ENCODE data around the gene KDSR. TPM values are rescaled to one million over a fixed set of nuclear protein-coding genes. Genes with fewer than 3 reads are reported as not detected.
A peak's percentile ranks its signal among the peaks of the same experiment; 100 is the strongest.

Gene KDSR
- total RNA-seq, 1 donor from 2014 or later: 208 TPM

GRCh38 chr18:63405986-63406385, 39.0 kb upstream of the KDSR start:
- Histone ChIP-seq H3K36me3 (peaks cover 36 to 79% of the 10 kb centered on the region in 2 donors), H3K4me1 (no peaks in the 10 kb centered on the region), H3K4me3 (no peak overlapping the region), H3K9me3 (no peaks in the 10 kb centered on the region), H3K27ac (no peak overlapping the region), H3K27me3 (no peaks in the 10 kb centered on the region)
- intact Hi-C loops (cut with DNase I): no loop called here
- no peak for TF ChIP-seq CTCF (IDR thresholded peaks at IDR 0.05)
- peak in 1 of 2 donors; percentile 74 for DNase-seq (ENCODE audit: low spot score in 2 of 2)

- intact Hi-C loops (cut with DNase I): no loop called here
- no peaks in the 10 kb centered on the region for H3K9me3 ChIP-seq
- H3K27me3 ChIP-seq: no peaks in the 10 kb centered on the region
- H3K36me3 ChIP-seq: peaks cover 47 to 79% of the 10 kb centered on the region in 2 donors
- H3K4me1 ChIP-seq: no peaks in the 10 kb centered on the region
- H3K4me3 ChIP-seq: no peak overlapping the region
- DNase-seq (ENCODE audit: low spot score in 2 of 2): no peak
- H3K27ac ChIP-seq: no peak overlapping the region
- no peak for TF ChIP-seq CTCF (IDR thresholded peaks at IDR 0.05)
Measured at GRCh38 chr18:63402246-63403162, 35.5 kb upstream of the KDSR start.

- H3K4me1 ChIP-seq: no peaks in the 10 kb centered on the region
- no peaks in the 10 kb centered on the region for H3K27me3 ChIP-seq
- no peak overlapping the region for H3K4me3 ChIP-seq
- H3K27ac ChIP-seq: no peak overlapping the region
- intact Hi-C loops (cut with DNase I): no loop called here
- no peaks in the 10 kb centered on the region for H3K9me3 ChIP-seq
- TF ChIP-seq CTCF (IDR thresholded peaks at IDR 0.05): no peak
- DNase-seq (ENCODE audit: low spot score in 2 of 2): no peak
- H3K36me3 ChIP-seq: peaks cover 79 to 97% of the 10 kb centered on the region in 2 donors
Measured at GRCh38 chr18:63399300-63399699, 32.3 kb upstream of the KDSR start.

GRCh38 chr18:63397349-63397748, 30.3 kb upstream of the KDSR start:
- Histone ChIP-seq H3K4me1 (no peaks in the 10 kb centered on the region), H3K27ac (no peak overlapping the region), H3K4me3 (no peak overlapping the region), H3K9me3 (no peaks in the 10 kb centered on the region), H3K36me3 (peaks cover 89 to 96% of the 10 kb centered on the region in 2 donors), H3K27me3 (no peaks in the 10 kb centered on the region)
- intact Hi-C loops (cut with DNase I): no loop called here
- TF ChIP-seq CTCF (IDR thresholded peaks at IDR 0.05): no peak
- no peak for DNase-seq (ENCODE audit: low spot score in 2 of 2)

- no peaks in the 10 kb centered on the region for H3K4me1 ChIP-seq
- H3K4me3 ChIP-seq: no peak overlapping the region
- no peaks in the 10 kb centered on the region for H3K9me3 ChIP-seq
- intact Hi-C loops (cut with DNase I): no loop called here
- no peaks in the 10 kb centered on the region for H3K27me3 ChIP-seq
- no peak overlapping the region for H3K27ac ChIP-seq
- peaks cover 86 to 94% of the 10 kb centered on the region in 2 donors for H3K36me3 ChIP-seq
- no peak for DNase-seq (ENCODE audit: low spot score in 2 of 2)
- no peak for TF ChIP-seq CTCF (IDR thresholded peaks at IDR 0.05)
Measured at GRCh38 chr18:63395503-63395902, 28.5 kb upstream of the KDSR start.
